Measurements from ENCODE around the gene TRIM31.

The TRIM31 gene, protein sequence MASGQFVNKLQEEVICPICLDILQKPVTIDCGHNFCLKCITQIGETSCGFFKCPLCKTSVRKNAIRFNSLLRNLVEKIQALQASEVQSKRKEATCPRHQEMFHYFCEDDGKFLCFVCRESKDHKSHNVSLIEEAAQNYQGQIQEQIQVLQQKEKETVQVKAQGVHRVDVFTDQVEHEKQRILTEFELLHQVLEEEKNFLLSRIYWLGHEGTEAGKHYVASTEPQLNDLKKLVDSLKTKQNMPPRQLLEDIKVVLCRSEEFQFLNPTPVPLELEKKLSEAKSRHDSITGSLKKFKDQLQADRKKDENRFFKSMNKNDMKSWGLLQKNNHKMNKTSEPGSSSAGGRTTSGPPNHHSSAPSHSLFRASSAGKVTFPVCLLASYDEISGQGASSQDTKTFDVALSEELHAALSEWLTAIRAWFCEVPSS

DNA sequence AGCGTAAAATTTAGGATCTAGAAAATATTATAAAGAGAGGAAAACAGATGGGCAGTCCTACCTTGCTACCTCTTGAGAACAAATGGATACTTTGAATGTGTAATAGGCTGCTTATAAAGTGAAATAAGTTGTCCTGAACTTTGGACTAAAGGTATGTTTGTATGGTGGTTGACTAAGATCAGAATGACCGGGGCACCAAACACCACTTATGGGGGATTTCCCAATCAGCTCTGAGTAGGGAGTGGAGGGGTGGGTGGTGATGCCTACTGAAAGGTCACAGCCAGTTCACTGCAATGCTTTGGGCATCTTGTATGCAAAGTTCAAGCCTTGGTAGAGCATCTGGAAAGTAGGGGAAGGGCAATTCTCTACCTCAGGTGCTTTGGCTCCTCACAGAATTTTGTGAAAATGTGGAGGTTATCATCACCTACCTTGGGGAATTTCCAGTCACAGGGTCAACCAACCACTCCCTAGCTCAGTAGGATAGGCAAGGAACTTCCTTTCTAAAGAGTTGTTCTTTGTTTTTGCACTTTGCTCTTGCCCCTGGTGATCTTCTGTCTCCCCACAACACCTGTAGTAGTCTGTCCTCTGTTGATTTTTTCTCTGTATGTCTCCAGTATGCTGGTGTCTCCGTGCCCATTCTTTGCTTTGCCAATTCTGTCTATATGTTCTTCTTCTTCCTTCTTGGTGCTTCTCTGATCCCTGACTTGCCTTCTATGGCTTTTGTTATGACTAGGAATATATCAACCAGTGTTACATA, at the start of gene TRIM31:
Gene TRIM31, minus strand, starts transcription at position 88 of the 757 bp plus-strand sequence. CDS start 285 bp downstream, outside the sequence.
- DNase-seq (ENCODE audit: low spot score) = no peak

DNA sequence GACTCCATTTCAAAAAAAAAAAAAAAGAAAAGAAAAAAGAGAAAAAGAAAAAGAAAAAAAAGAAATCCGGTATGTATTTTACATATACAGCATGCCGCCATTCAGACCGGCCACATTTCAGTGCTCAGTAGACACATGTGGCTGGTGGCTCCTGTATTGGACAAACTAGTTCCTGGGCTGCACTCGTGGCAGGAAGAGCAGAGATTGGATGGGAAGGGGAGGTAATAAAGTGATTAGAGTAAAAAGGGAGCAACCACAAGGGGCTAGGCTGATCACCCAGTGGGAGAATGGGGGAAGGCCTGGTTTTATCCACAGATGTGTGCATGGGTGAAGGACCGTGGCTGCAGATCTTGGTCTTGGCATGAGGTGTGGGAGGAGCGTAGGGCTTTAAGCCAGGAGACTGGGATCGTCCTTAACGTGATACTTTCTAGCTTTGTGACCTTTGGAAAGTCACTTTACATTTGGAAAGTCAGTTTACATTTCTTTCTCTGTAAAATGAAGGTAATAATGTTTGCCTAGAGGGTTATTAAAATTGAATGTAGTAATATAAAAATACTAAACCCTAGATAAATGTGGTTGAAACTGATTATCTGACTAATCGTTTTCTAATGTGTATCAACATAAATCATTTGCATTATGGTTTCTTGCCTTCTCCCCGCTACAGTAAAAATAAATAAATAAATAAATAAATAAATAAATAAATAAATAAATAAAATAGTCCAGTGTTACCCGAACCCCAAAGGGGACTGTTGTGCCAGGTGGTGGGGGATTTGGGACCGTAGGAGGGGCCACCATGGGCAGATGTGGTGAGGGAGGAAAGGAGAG, 49.6 kb upstream of the TRIM31 start:
- no peak for DNase-seq (ENCODE audit: low spot score)

DNA sequence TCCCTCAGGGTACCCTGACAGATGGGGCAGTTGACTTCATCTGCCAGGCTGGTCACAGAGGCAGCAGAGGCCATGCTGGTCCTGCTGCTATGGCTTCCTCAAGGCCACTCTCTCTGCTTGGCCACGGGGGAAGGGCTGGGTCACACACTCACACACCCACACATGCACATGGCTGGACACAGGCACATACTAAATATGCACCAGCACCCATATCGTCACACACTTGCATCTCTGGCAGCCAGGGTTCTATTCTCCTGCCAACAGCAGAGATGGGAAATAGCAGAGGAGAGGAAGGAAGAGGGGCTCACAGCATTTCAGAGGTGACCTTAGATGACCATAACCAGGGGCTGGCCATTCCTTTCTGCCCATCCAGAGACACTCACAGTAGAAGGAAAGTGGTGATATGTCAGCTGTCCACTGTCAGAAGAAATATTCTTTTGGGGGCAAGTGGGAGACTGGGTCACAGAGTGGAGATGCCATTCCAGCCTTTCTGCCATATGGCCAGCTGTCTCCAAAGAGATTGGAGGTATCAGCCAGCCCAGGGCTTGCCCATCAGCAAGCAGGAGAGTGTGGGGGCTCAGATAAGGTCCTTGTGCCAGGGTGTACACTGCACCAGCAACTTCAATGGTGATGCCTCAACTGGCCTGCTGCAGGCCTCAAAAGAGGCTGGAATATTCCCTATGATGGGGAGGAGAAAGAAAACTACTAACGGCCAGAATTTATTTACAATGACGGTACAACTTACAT, 48.1 kb upstream of the TRIM31 start, which contains the start of gene TRIM10:
Gene TRIM10, minus strand, starts transcription at position 427 of the 747 bp plus-strand sequence. Its CDS starts 353 bp downstream, at position 74.
- DNase-seq (ENCODE audit: low spot score) = no peak

DNA sequence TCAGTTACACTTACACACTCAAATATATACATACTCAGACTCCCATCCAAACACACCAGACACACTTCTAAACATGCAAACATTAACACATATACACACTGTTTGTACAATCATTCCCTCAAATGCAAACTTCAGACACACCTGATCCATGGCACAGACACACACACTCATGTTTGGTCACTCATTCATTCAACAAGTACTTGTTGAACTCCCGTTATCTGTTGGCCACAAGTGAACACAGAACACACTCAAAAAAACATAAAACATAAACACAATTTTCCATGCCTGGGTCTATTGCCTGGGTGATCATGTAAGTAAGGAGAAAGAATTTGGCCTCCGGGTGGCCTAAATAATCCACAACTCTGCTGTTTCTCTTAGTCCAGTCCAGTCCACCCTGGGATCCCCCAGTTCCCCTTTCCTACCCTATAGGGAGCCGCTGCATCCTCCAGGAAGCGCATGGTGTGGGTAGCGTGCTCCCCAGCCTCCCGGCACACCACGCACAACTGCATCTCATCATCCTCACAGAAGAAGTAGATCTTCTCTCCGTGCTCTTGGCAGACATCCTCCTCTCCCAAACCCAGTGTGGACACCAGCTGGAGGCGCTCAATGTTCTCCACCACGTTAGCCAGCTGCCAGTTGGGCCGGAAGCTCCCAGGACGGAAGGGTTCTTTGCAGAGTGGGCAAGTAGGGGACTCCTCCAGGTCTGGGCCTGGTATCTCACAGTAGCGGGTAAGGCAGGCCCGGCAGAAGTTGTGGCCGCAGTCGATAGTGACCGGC, 47.3 kb upstream of the TRIM31 start:
- DNase-seq (ENCODE audit: low spot score) = no peak

DNA sequence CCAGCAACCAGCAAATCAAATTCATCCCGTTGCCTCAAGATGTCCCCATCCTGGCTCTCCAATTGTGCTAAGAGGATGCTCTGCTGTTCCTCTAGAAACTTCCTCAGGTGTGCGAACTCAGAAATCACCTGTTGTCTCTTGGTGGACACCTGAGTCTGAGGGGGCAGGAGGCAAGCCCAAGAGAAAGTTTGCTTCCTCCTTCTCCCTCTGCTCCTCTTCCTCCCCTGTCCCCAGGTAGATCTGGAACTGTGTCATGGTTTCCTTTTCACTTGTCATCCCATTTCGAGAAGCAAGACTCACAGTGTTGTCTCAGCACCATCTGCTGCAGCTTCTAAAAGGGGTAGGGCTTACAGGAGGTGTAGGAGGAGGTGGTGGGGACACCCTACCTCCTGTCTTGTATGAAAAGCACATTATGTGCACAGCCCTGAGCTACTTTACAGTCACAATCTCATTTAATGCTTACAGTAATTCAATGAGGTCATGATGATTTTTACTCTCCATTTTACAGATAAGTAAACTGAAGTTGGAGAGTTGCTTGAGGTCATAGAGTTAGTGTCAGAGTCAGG, 45.7 kb upstream of the TRIM31 start:
- no peak for DNase-seq (ENCODE audit: low spot score)

DNA sequence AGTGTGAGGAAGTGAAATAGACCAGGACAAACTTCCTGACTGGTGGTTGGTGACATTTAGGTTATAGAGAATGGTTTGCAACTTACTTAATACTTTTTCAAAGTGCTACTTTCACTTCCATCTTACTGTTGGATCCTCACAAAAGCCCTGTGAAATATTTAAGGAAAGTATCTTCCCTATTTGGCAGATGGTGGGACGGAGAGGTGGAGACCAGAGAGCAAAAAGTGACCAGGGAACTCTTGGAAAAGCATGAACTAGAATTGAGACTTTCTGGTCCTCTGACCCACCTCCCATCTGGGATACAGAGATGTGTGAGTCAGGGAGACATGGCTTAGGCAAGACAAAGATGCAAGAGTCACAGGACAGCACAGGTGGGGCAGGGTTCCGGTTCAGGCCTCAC, 45.1 kb upstream of the TRIM31 start:
- DNase-seq (ENCODE audit: low spot score) = no peak

DNA sequence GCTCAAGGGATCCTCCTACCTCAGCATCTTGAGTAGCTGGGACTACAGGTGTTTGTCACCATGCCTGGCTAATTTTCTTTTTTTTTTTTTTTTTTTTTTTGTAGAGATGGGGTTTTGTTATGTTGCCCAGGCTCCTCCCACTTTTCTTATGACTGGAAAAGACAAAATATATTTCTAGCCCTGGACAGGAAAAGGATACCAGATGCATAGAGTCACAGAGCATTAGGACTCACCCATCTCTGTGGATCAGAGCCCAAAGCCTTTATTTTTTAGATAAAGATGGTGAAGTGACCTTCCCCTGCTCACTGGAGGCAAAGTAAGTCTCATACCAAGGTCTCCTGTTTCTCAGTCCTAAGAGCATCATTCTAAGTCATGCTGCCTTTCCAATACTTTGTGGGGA, 44.7 kb upstream of the TRIM31 start:
- peak; percentile 32 for DNase-seq (ENCODE audit: low spot score)

DNA sequence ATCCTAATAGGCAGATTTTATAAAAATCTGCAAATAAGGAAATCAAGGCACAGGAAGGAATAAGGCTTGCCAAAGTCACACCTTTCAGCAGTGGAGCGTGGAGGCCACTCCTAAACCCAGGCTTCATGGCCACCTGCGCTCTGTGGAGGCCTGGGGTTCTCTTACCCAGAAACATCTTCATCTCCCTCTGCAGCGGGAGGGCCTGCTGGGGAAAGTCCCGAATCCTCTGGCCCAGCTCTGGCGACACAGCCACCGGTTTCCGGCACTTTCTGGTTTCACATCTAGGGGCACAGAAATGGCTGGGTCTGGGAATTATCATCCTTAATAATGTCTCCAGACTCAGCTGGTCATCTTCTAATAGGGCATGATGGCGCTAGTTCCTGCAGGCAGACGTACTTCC, 43.9 kb upstream of the TRIM31 start:
- no peak for DNase-seq (ENCODE audit: low spot score)

DNA sequence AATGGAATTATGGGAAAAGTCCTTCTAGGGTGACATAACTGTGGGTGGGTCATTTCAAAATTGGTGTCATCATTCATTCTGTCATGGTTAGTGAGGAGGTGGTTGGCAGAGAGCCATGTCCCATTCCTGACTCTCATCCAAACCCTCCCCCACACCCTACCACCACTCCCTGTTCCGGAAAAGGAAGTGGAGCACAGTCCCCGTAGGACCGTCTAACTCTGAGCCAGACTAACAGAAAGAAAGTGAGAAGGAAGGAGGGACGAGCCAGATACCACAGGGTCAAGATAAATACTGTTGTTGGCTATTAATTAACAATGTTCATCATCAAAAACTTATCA, 43.3 kb upstream of the TRIM31 start:
- DNase-seq (ENCODE audit: low spot score) = peak; percentile 39

DNA sequence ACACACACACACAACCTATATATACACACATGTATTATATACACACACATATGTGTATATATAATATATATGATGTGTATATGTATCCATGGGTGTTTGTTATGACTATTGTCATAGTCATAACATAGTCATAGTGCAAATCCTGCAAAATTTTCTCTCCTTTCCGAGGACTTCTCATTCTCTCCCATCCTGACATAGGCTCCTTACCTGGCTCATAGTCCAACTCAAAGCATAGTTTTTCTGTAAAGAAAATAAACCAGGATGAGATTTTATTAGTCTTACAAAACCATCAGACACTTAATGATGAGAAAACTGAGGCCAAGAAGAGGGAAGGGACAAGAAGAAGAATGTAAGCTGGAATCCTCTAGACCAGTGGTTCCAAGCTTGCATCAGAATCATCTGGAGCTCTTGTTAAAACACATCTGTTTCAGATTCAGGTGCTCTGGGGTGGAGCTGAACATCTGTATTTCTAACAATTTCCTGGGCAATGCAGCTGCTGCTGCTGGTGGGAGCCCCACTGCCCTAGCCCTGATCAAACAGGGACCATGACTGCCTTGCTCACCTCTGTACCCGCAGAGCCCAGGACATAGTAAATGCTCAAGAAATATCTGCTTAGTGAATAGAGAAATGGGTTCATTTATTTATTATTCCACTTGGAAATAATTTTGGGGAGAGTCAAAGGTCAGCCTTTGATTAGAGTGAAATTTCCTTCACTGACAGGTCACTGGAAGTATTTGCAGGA, 42.8 kb upstream of the TRIM31 start:
- DNase-seq (ENCODE audit: low spot score) = no peak

DNA sequence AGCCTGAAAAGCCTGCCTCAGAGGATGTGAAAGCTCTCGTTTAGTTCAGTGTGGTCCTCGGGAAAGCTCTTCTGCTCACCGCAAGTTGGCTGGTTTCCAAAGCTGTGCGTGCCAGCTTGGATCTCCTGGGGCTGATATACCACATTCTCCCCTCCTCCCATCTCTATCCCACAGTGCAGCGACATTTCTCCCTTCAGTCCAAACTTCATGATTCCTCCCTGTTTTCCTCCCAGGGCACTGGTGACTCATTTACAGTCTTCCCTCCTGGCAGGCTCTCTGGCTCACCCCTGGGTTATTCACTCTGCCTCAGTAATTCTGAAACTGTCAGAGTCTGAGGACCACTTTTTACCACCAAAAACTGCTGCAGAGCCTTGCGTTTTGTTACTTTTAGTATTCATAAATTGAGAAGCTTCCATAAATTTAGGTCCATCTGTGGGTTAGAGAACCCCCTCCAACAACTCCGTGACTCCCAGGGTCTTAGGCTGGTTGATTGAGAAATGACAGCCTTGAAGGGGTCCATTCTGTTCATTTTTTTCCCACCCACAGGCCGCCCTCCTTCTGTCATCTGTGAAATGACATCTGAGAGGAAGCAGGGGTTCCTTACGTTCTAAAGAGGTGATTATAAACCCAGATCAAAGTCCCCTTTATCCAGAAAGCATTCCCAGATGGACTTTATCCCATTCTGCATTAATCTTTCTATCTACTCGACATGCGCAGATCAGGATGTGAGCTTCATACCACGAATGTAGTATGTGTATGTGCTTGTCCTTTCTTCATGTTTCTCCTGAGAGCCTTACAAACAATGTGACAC, 42.0 kb upstream of the TRIM31 start:
- DNase-seq (ENCODE audit: low spot score) = peak; percentile 95

DNA sequence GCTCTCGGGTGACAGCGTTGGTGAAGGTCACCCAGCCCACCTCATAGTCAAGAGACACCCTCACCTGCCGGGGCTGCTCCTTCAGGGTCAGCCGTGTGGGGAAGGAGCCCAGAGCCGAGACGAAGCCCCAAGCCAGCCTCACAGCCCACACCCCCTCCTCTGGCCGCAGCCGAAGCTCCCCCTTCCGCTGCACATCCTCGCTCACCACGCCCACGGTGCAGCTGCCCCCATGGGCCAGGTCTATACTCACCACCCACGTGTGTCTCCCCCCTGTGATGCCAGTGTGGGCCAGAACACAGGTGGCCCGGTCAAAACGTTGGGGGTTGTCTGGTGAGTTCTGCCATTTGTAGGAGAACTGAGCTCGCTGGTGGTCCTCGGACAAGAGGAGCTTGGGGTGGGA, 41.2 kb upstream of the TRIM31 start:
- DNase-seq (ENCODE audit: low spot score) = no peak

DNA sequence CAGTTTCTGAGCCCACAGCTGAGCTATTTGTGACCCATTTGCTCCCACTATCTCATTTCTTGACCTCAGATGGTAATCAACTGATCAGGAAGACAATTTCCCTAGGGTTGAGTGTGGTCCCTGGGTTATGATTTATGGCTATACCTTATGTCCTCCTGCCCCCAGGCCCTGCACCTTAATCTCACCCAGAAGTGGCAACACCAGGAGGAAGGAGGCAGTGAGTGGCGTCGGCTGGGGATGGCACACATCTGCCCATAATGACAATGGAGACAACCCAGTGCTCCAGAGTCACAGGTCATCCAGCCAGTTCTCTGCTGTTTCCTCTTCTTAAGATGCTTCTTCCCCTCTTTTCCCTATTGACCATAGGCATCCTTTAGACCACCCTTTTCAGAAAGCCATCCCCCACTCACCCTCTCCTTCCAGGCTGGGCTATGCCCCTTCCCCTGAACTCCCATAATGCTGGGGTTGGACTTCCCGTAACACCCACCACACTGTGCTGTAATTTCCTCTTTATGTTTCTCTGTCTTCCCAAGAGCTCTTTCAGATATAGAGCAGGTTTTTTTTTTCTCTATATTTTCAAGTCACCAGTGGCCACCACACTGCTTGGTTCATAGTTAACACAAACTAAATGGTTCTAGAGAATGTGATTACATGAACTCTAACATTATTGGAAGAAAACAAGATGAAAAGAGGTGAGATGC, 40.2 kb upstream of the TRIM31 start:
- no peak for DNase-seq (ENCODE audit: low spot score)

DNA sequence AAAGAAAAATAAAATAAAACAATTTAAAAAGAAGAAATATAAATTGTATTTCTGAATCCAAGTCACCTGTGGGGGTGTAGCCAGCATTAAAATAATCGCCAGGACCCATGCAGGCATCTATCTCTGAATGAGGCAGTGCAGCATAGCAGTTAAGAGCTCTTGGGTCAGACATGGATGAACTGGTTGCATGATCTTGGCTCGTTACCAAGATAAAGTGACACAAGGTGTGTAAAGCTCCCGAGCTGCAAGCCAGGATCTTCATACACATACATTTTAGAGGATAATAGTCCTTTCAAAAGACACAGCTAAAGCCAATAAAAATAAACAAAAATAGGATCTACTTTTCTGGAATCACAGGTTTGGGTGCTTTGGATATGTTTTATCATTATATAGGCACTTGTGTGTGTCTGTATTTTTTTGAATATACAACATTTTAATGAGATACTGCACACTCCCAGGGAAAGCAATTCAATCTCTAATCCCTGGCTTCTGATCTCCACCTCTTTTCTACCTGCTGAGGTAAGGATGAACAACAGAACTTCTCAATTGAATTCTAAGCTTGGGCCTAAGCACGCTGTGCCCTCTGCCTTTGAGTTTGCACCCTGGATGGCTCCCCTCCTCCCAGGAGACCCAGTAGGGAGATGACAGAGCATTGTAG, 39.3 kb upstream of the TRIM31 start:
- no peak for DNase-seq (ENCODE audit: low spot score)

DNA sequence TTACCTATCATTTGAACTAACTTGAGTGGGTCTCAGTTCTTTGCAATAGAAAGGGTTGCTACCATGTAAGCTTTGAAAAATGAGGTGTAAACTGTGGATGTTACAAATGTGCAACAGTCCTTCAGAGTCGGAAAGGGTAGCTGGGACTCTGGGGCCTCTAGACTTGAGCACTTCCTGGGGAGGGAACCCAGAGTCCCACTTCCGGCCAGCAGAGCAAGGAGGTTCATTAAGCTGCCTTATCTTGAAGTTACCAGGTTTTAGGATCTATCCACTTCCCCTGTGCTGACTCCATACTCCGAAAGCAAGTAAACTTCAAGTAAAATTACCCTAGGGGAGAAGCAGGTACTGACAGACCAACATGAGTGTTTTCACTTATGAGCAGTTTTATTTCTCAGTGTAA, 38.7 kb upstream of the TRIM31 start:
- no peak for DNase-seq (ENCODE audit: low spot score)

DNA sequence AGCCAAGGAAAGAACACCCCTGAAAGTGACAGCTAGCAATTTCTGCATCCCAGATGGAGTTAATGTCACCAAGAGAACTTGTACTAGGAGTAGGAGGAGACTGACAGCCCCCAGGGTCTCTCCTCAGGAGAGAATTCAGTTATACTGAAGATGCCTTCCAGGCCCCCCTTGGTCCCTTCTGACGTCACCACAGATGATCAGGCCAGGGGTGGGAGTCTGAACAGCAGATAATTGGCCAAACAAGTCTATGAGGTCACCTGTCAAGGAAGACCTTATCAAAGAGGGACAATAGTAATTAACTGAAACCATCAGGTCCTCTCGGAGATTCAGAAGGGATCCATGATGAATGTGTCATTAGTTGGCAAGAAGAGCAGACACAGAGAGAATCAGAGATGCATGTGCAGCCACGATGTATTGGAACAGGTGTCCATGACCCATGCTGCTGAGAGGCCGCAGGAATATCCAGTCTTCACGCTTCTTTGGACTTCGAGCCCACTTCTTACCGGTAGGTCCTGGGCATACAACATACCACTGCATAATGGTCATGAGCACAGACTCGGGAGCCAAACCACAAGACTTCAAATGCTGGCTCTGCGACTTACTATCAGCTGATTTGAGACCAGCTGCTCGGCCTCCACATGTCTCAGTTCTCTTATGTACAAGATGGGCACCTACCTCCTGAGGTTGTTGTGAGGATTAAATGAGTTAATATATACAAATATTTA, 37.9 kb upstream of the TRIM31 start:
- DNase-seq (ENCODE audit: low spot score) = peak; percentile 26
